NB4 (cell line): ENCODE results near the gene ULBP1.
"Not testable (repeated sequence)": the region's sequence is repeated elsewhere in the genome, so short reads cannot be mapped to it uniquely, and the experiment has no call there.

ENCODE experiments used
- MYC ChIP-seq: IDR thresholded peaks from 2 replicates; pipeline ENCODE4 v1.6.1; 2011; ENCODE audit warnings: low read depth, low read length
- TF ChIP-seq, protein P1 (sequence below): IDR thresholded peaks from one replicate; pipeline ENCODE4 v1.5.1; 2012; ENCODE audit warnings: low read depth, low read length

DNA sequence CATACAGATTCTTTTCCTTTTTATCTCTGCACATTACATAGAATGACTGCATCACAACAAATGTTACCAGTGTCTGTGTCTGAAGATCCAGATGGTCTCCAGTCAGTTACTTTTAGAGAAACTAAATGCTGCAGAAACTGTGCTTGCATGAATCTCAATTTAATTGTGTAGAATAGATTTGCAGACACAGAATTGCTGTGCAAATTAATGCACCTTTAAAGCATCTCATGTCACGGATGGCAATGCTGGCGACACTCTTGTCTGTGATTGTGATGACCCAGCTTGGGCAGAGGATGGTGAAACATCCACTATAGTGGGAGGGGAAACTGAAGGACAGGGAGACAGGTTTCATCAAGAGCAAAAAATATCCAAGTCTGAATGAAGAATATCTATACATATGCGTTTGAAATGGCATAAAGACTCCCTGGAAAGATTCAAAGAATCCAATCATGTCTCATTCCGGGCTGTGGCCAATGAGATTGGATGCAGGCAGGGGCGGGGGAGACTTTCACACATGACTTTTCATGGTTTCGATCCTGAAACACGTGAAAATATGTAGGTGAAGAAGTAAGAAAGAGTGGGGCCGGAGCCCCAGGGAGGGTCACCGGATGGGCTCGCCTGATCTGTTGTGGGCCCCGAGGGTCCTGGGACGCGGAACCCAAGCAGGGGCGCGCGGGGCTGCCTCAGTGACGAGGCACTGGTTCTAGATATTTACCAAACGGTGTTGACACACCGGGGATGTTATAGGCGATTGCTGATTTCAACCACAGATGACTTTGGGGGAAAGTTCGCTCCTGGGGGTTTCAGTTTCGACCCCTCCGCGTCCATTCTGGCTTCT is 50.3 kb downstream of the ULBP1 start:
- TF ChIP-seq MYC, result not testable (repeated sequence)
- TF ChIP-seq, protein P1, sequence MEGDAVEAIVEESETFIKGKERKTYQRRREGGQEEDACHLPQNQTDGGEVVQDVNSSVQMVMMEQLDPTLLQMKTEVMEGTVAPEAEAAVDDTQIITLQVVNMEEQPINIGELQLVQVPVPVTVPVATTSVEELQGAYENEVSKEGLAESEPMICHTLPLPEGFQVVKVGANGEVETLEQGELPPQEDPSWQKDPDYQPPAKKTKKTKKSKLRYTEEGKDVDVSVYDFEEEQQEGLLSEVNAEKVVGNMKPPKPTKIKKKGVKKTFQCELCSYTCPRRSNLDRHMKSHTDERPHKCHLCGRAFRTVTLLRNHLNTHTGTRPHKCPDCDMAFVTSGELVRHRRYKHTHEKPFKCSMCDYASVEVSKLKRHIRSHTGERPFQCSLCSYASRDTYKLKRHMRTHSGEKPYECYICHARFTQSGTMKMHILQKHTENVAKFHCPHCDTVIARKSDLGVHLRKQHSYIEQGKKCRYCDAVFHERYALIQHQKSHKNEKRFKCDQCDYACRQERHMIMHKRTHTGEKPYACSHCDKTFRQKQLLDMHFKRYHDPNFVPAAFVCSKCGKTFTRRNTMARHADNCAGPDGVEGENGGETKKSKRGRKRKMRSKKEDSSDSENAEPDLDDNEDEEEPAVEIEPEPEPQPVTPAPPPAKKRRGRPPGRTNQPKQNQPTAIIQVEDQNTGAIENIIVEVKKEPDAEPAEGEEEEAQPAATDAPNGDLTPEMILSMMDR, result not testable (repeated sequence)
